ENCODE data around the gene NPLOC4.

The NPLOC4 gene

GRCh38 chr17:81656835-81657234 is 19.9 kb upstream of the NPLOC4 start:
- Histone ChIP-seq H3K9me3 (ENCODE audit: control insufficient read depth, low read length) (no peaks in the 10 kb centered on the region), H3K36me3 (ENCODE audit: control insufficient read depth, insufficient read depth, low read length) (no peaks in the 10 kb centered on the region), H3K27me3 (ENCODE audit: control insufficient read depth, insufficient read depth, low read length) (no peaks in the 10 kb centered on the region), H3K79me2 (no peaks in the 10 kb centered on the region), H3K4me1 (no peaks in the 10 kb centered on the region), H2AFZ (no peak overlapping the region), H3K4me3 (ENCODE audit: low read depth, low read length) (no peak overlapping the region), H3K9ac (no peak overlapping the region), H3K4me2 (ENCODE audit: low read length) (no peak overlapping the region), H3K27ac (no peak overlapping the region)
- TF ChIP-seq CTCF (IDR thresholded peaks at IDR 0.05) = no peak

GRCh38 chr17:81656118-81656743 is 19.3 kb upstream of the NPLOC4 start, which contains the start of gene PDE6G:
Gene PDE6G (minus strand): TSS chr17:81656542. CDS start chr17:81653305, 3,237 bp downstream.
- Histone ChIP-seq H2AFZ (no peak within 1 kb of the TSS), H3K36me3 (ENCODE audit: control insufficient read depth, insufficient read depth, low read length) (no peaks in the 10 kb centered on the region), H3K27ac (no peak within 1 kb of the TSS), H3K4me2 (ENCODE audit: low read length) (no peak within 1 kb of the TSS), H3K4me1 (no peaks in the 10 kb centered on the region), H3K9ac (no peak within 1 kb of the TSS), H3K4me3 (ENCODE audit: low read depth, low read length) (no peak within 1 kb of the TSS), H3K27me3 (ENCODE audit: control insufficient read depth, insufficient read depth, low read length) (no peaks in the 10 kb centered on the region), H3K79me2 (no peaks in the 10 kb centered on the region), H3K9me3 (ENCODE audit: control insufficient read depth, low read length) (no peaks in the 10 kb centered on the region)
- no peak for TF ChIP-seq CTCF (IDR thresholded peaks at IDR 0.05)

GRCh38 chr17:81655378-81656117 is 18.6 kb upstream of the NPLOC4 start:
- H2AFZ ChIP-seq = no peak overlapping the region
- H3K4me3 ChIP-seq (ENCODE audit: low read depth, low read length) = no peak overlapping the region
- H3K4me1 ChIP-seq = no peaks in the 10 kb centered on the region
- no peaks in the 10 kb centered on the region for H3K27me3 ChIP-seq (ENCODE audit: control insufficient read depth, insufficient read depth, low read length)
- H3K9ac ChIP-seq = no peak overlapping the region
- no peaks in the 10 kb centered on the region for H3K79me2 ChIP-seq
- no peaks in the 10 kb centered on the region for H3K36me3 ChIP-seq (ENCODE audit: control insufficient read depth, insufficient read depth, low read length)
- H3K4me2 ChIP-seq (ENCODE audit: low read length) = no peak overlapping the region
- TF ChIP-seq CTCF (IDR thresholded peaks at IDR 0.05) = no peak
- no peak overlapping the region for H3K27ac ChIP-seq
- no peaks in the 10 kb centered on the region for H3K9me3 ChIP-seq (ENCODE audit: control insufficient read depth, low read length)

GRCh38 chr17:81652906-81653771 is 16.2 kb upstream of the NPLOC4 start:
- no peak overlapping the region for H3K4me3 ChIP-seq (ENCODE audit: low read depth, low read length)
- no peaks in the 10 kb centered on the region for H3K36me3 ChIP-seq (ENCODE audit: control insufficient read depth, insufficient read depth, low read length)
- TF ChIP-seq CTCF (IDR thresholded peaks at IDR 0.05) = no peak
- H3K4me2 ChIP-seq (ENCODE audit: low read length) = no peak overlapping the region
- H3K9ac ChIP-seq = no peak overlapping the region
- no peaks in the 10 kb centered on the region for H3K27me3 ChIP-seq (ENCODE audit: control insufficient read depth, insufficient read depth, low read length)
- H3K4me1 ChIP-seq = no peaks in the 10 kb centered on the region
- H3K27ac ChIP-seq = no peak overlapping the region
- H3K9me3 ChIP-seq (ENCODE audit: control insufficient read depth, low read length) = no peaks in the 10 kb centered on the region
- no peaks in the 10 kb centered on the region for H3K79me2 ChIP-seq
- H2AFZ ChIP-seq = no peak overlapping the region
